Measurements from ENCODE around the gene DCUN1D2. TPM values are rescaled to one million over a fixed set of nuclear protein-coding genes. Genes with fewer than 3 reads are reported as not detected.
A peak's percentile ranks its signal among the peaks of the same experiment; 100 is the strongest.

The DCUN1D2 gene
- total and polyA plus RNA-seq, 8 donors: 4.8 to 18.3 (median 8.3) TPM

GRCh38 chr13:113432506-113433270 lies 57.8 kb downstream of the DCUN1D2 start:
- TF ChIP-seq CTCF (IDR thresholded peaks at IDR 0.05): no peak
- Histone ChIP-seq H3K9me3 (no peaks in the 10 kb centered on the region), H3K27me3 (no peaks in the 10 kb centered on the region), H3K36me3 (no peaks in the 10 kb centered on the region), H3K27ac (no peak overlapping the region), H3K4me3 (no peak overlapping the region), H3K4me1 (no peaks in the 10 kb centered on the region)
- ATAC-seq: no peak
- DNase-seq: no peak
- no peak for FAIRE-seq
- intact Hi-C loops (cut with DNase I): no loop called here
- 90 to 93% methylated on average over 34 of the region's 34 CpGs for WGBS, 2 donors

DNA sequence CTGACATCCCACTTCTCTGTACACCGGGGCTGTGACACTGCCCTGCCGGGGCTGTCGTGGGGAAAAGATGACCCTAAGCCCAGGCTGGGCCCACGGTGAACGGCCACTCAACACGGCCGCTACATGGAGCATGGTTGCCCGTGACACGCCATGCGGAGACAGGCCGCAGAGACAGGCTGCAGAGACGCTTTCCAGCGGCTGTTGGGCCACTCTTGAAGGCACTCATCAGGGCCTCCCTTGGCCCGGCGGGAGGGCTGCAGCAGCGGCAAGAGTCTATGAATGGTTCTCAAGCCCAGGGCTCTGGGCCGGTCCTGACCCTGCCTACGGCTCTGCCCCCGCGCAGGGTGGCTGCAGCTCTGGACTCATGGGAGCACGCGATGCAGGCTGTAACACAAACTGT lies 59.3 kb downstream of the DCUN1D2 start:
- Histone ChIP-seq H3K27ac (no peak overlapping the region), H3K36me3 (no peaks in the 10 kb centered on the region), H3K4me3 (no peak overlapping the region), H3K4me1 (no peaks in the 10 kb centered on the region), H3K27me3 (no peaks in the 10 kb centered on the region), H3K9me3 (no peaks in the 10 kb centered on the region)
- ATAC-seq (no peak), FAIRE-seq (no peak), DNase-seq (peak in 1 of 6 donors; percentile 60)
- intact Hi-C loops (cut with DNase I): no loop called here
- 92 to 93% methylated on average over 22 of the region's 22 CpGs for WGBS, 2 donors
- no peak for TF ChIP-seq CTCF (IDR thresholded peaks at IDR 0.05)

DNA sequence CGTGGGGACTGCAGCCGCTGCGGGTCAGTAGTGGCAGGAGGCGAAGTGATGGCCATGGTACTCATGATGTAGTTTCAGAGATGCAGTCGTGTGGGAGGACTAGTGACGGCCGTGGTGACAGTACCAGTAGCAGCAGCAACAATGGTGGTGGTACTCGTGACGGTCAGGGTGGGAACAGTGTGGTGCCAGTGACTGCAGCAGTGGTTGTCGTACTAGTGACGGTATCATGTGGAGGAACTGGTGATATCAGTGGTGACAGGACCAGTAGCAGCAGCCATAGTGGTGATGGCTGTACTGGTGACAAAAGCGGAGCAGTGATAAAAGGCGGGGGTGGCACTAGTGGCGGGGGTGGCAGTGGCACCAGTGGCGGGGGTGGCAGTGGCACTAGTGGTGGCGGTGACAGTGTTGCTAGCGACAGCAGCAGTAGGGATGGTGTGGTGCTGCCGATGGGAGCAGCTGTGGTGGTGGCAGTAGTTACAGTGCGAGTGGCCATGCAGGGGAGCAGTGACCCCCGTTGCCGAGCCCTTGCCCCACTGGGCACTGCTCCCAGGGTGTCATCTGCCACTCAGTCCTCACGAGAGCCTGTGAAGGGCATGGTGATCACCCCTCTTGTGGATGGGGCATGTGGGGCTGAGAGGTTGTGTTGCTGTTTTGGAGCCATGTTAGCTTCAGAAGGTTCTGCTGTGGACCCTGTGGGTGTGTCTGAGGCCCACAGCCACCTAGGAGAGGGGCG lies 60.0 kb downstream of the DCUN1D2 start:
- Histone ChIP-seq H3K9me3 (no peaks in the 10 kb centered on the region), H3K4me1 (no peaks in the 10 kb centered on the region), H3K36me3 (no peaks in the 10 kb centered on the region), H3K27ac (no peak overlapping the region), H3K27me3 (no peaks in the 10 kb centered on the region), H3K4me3 (no peak overlapping the region)
- no peak for FAIRE-seq
- intact Hi-C loops (cut with DNase I): no loop called here
- no peak for TF ChIP-seq CTCF (IDR thresholded peaks at IDR 0.05)
- no peak for ATAC-seq
- DNase-seq: peak in 1 of 6 donors; percentile 47
- 91 to 96% methylated on average over 22 to 23 of the region's 23 CpGs for WGBS, 2 donors

GRCh38 chr13:113429608-113429985 lies 60.9 kb downstream of the DCUN1D2 start:
- no peak for TF ChIP-seq CTCF (IDR thresholded peaks at IDR 0.05)
- Histone ChIP-seq H3K4me3 (no peak overlapping the region), H3K27ac (no peak overlapping the region), H3K27me3 (no peaks in the 10 kb centered on the region), H3K36me3 (no peaks in the 10 kb centered on the region), H3K9me3 (no peaks in the 10 kb centered on the region), H3K4me1 (no peaks in the 10 kb centered on the region)
- no peak for DNase-seq
- intact Hi-C loops (cut with DNase I): no loop called here
- FAIRE-seq: no peak
- no peak for ATAC-seq
- WGBS, 2 donors: 88 to 91% methylated on average over 16 of the region's 16 CpGs

Measured in pancreas (tissue), 10 donors.